Measurements from ENCODE around the gene KYAT1. TPM values are rescaled to one million over a fixed set of nuclear protein-coding genes. Genes with fewer than 3 reads are reported as not detected.

KYAT1 gene
- total RNA-seq, 1 experiment from 2014 or later, result 6.1 TPM

DNA sequence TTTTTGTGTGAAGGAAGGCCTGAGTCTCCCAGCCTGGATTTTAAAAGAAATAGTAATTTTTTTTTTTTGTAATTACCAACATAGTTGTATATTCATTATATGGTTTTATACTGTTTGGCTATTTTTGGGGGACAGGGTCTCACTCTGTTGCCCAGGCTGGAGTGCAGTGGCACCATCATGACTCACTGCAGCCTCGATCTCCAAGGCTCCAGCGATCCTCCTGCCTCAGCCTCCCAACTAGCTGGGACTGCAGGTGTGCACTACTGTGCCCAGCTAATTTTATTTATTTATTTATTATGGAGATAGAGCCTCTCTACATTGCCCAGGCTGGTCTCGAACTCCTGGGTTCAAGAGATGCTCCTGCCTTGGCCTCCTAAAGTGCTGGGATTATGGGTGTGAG is 5.3 kb upstream of the KYAT1 start:
- no TSS peak for BruUV-seq (replicated peaks)

DNA sequence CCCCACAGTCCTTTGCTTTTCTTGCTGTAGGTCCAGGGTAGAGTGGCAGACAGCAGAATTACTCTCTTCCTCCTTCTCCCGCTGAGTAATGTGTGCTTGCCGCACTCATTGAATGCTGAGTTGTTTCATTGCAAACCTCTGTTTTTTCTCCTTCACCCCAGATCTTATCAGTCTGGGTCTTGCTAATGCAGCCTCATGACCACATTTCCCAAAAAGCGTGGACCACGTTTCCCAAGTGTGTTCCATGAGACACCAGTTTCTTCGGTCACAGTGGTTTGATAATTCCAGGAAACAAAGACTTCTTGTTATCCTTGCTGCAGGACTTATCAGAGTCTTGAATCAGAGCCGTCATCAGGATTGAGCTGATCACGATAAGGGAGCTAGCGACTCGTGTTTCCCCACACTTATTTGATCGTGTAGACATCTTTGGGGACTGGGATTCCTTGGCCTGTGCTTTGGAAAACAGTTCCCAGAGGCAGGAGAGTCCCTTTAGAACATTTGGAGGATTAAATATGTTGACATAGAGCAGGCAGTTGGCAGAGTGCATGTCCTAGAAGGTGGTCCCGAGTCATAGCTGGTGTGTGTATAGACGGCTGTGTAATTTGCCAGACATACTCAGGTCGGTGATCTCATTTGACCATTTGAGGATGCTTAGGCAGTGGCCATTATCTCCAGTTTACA is 4.6 kb upstream of the KYAT1 start:
- no peaks in the 10 kb centered on the region for H3K27me3 ChIP-seq (ENCODE audit: control insufficient read depth, insufficient read depth, low read length)
- no peak for DNase-seq (ENCODE audit: low read depth, low spot score)
- in situ Hi-C loops (cut with HindIII; ENCODE audit: low pct_unique_long_range_greater_than_20kb, low sequenced_read_pairs) (no loop called here), intact Hi-C loops (cut with micrococcal nuclease; ENCODE audit: unreplicated experiment) (no loop called here)
- ATAC-seq, result no peak
- no peaks in the 10 kb centered on the region; the same call in 1 of the 2 replicates for H3K4me1 ChIP-seq (ENCODE audit: control insufficient read depth, insufficient read depth, low read length)
- TF ChIP-seq, protein P1, sequence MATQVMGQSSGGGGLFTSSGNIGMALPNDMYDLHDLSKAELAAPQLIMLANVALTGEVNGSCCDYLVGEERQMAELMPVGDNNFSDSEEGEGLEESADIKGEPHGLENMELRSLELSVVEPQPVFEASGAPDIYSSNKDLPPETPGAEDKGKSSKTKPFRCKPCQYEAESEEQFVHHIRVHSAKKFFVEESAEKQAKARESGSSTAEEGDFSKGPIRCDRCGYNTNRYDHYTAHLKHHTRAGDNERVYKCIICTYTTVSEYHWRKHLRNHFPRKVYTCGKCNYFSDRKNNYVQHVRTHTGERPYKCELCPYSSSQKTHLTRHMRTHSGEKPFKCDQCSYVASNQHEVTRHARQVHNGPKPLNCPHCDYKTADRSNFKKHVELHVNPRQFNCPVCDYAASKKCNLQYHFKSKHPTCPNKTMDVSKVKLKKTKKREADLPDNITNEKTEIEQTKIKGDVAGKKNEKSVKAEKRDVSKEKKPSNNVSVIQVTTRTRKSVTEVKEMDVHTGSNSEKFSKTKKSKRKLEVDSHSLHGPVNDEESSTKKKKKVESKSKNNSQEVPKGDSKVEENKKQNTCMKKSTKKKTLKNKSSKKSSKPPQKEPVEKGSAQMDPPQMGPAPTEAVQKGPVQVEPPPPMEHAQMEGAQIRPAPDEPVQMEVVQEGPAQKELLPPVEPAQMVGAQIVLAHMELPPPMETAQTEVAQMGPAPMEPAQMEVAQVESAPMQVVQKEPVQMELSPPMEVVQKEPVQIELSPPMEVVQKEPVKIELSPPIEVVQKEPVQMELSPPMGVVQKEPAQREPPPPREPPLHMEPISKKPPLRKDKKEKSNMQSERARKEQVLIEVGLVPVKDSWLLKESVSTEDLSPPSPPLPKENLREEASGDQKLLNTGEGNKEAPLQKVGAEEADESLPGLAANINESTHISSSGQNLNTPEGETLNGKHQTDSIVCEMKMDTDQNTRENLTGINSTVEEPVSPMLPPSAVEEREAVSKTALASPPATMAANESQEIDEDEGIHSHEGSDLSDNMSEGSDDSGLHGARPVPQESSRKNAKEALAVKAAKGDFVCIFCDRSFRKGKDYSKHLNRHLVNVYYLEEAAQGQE (IDR thresholded peaks at IDR 0.05; ENCODE audit: insufficient read depth in 1 of 2, low read depth in 2 of 2, low read length in 1 of 2), result no peak
- TF ChIP-seq TCF7L2 (IDR thresholded peaks at IDR 0.05; ENCODE audit: low read depth, low read length), result no peak
- TF ChIP-seq SIN3A (IDR thresholded peaks at IDR 0.05; ENCODE audit: borderline replicate concordance, insufficient read depth, low read depth, low read length), result no peak
- no peak for TF ChIP-seq POLR2AphosphoS5 (IDR thresholded peaks at IDR 0.05; ENCODE audit: low read depth, low read length)
- TF ChIP-seq, protein P2, sequence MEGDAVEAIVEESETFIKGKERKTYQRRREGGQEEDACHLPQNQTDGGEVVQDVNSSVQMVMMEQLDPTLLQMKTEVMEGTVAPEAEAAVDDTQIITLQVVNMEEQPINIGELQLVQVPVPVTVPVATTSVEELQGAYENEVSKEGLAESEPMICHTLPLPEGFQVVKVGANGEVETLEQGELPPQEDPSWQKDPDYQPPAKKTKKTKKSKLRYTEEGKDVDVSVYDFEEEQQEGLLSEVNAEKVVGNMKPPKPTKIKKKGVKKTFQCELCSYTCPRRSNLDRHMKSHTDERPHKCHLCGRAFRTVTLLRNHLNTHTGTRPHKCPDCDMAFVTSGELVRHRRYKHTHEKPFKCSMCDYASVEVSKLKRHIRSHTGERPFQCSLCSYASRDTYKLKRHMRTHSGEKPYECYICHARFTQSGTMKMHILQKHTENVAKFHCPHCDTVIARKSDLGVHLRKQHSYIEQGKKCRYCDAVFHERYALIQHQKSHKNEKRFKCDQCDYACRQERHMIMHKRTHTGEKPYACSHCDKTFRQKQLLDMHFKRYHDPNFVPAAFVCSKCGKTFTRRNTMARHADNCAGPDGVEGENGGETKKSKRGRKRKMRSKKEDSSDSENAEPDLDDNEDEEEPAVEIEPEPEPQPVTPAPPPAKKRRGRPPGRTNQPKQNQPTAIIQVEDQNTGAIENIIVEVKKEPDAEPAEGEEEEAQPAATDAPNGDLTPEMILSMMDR (IDR thresholded peaks at IDR 0.05), result no peak
- BruUV-seq (replicated peaks), result no TSS peak
- H3K9me3 ChIP-seq (ENCODE audit: control insufficient read depth, insufficient read depth, low read depth, low read length), result no peaks in the 10 kb centered on the region
- H3K4me3 ChIP-seq (ENCODE audit: low read depth in 2 of 2, low read length in 2 of 2), result no peak overlapping the region
- H3K27ac ChIP-seq (ENCODE audit: low read length), result no peak overlapping the region
- CTCF ChIA-PET, result interaction anchor here (0.5 to 0.6 kb wide), 2 partner anchors 49 to 88 kb away, joined by 4 to 5 read pairs; no protein-coding TSS in a partner anchor
- H3K36me3 ChIP-seq (ENCODE audit: control insufficient read depth, insufficient read depth, low read length), result peaks cover 7% of the 10 kb centered on the region; the same call in 1 of the 2 replicates
- POLR2A ChIA-PET, result no interaction called here

More for the DNA sequence above, 5.3 kb upstream of the KYAT1 start:
- Histone ChIP-seq H3K4me3 (ENCODE audit: low read depth in 2 of 2, low read length in 2 of 2) (no peak overlapping the region), H3K27me3 (ENCODE audit: control insufficient read depth, insufficient read depth, low read length) (no peaks in the 10 kb centered on the region), H3K4me1 (ENCODE audit: control insufficient read depth, insufficient read depth, low read length) (peaks cover 2% of the 10 kb centered on the region), H3K36me3 (ENCODE audit: control insufficient read depth, insufficient read depth, low read length) (peaks cover 7% of the 10 kb centered on the region; the same call in 1 of the 2 replicates), H3K9me3 (ENCODE audit: control insufficient read depth, insufficient read depth, low read depth, low read length) (no peaks in the 10 kb centered on the region), H3K27ac (ENCODE audit: low read length) (no peak overlapping the region)
- intact Hi-C loops (cut with micrococcal nuclease; ENCODE audit: unreplicated experiment), result no loop called here
- no peak for ATAC-seq
- DNase-seq (ENCODE audit: low read depth, low spot score), result no peak
- ChIA-PET CTCF (no interaction called here), POLR2A (no interaction called here)
- in situ Hi-C loops (cut with HindIII; ENCODE audit: low pct_unique_long_range_greater_than_20kb, low sequenced_read_pairs), result no loop called here
- TF ChIP-seq POLR2AphosphoS5 (IDR thresholded peaks at IDR 0.05; ENCODE audit: low read depth, low read length) (no peak), SIN3A (IDR thresholded peaks at IDR 0.05; ENCODE audit: borderline replicate concordance, insufficient read depth, low read depth, low read length) (no peak), TCF7L2 (IDR thresholded peaks at IDR 0.05; ENCODE audit: low read depth, low read length) (no peak)
- TF ChIP-seq, protein P1 (IDR thresholded peaks at IDR 0.05; ENCODE audit: insufficient read depth in 1 of 2, low read depth in 2 of 2, low read length in 1 of 2), result no peak
- TF ChIP-seq, protein P2 (IDR thresholded peaks at IDR 0.05), result no peak
